ENCODE data around the gene DPF3.

Gene DPF3

DNA sequence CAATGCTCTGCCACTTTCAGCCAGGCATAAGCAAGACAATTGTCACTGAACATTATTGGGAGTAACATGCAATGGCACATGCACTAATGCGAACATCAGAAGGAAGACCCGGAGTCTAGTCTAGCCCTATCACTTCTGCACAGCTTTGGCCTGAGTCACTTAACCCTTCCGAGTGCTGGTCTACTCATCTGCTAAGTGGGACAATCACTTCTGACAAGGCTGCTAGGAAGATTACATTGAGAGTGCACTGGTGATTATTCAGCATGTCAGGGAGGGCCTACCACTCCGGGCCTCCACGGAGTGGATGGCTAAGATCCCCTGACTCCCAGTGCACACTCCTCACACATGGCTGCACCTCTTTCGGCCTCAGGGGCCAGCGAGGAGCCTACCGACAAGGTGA is 240.9 kb downstream of the DPF3 start:
- no peak for DNase-seq (ENCODE audit: low read depth)
- TF ChIP-seq, protein P1, sequence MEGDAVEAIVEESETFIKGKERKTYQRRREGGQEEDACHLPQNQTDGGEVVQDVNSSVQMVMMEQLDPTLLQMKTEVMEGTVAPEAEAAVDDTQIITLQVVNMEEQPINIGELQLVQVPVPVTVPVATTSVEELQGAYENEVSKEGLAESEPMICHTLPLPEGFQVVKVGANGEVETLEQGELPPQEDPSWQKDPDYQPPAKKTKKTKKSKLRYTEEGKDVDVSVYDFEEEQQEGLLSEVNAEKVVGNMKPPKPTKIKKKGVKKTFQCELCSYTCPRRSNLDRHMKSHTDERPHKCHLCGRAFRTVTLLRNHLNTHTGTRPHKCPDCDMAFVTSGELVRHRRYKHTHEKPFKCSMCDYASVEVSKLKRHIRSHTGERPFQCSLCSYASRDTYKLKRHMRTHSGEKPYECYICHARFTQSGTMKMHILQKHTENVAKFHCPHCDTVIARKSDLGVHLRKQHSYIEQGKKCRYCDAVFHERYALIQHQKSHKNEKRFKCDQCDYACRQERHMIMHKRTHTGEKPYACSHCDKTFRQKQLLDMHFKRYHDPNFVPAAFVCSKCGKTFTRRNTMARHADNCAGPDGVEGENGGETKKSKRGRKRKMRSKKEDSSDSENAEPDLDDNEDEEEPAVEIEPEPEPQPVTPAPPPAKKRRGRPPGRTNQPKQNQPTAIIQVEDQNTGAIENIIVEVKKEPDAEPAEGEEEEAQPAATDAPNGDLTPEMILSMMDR (conservative IDR thresholded peaks at IDR 0.05; ENCODE audit: low read depth, low read length): no peak
- no peak overlapping the region for H3K4me3 ChIP-seq (ENCODE audit: low read length)

DNA sequence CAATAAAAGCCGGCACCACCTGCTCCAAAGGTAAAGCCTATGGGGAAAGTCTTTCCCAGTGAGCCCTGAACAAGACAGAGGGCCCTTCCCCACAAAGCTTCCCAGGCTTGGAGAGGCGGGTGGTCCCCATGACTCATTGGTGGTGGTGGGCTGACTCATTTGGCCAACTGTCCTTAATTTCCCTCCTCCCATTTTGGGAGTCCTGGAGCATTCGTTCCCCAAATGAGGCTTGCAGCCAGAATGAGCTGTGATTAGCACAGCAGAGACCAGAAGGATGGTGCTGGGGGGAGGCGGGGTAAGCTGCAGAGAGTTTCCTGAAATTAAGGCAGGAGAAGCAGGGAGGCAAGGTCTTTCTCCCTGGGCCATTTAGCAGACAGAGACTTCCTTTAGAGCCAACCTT is 241.7 kb downstream of the DPF3 start:
- DNase-seq (ENCODE audit: low read depth): no peak
- TF ChIP-seq, protein P1 (conservative IDR thresholded peaks at IDR 0.05; ENCODE audit: low read depth, low read length): no peak
- no peak overlapping the region for H3K4me3 ChIP-seq (ENCODE audit: low read length)

DNA sequence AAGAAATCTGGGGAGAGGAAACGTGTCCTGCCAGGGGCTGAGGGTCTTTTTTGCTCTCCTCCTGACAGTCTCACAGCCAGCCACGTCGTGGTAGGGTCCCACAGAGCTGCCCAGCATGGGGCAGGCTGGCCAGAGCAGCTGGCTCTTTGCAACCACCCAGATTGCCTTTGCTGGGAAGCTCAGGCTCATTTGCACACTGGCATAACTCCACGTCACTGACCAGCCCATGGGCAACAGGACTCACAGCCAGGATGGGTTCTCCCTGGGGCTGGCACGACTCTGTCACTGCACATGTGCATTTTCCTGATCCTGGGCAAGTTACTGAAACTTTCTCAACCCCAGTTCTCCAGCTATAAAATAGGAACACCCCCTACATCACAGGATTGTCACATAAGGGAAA is 242.2 kb downstream of the DPF3 start:
- no peak for DNase-seq (ENCODE audit: low read depth)
- TF ChIP-seq, protein P1 (conservative IDR thresholded peaks at IDR 0.05; ENCODE audit: low read depth, low read length): no peak
- H3K4me3 ChIP-seq (ENCODE audit: low read length): no peak overlapping the region

DNA sequence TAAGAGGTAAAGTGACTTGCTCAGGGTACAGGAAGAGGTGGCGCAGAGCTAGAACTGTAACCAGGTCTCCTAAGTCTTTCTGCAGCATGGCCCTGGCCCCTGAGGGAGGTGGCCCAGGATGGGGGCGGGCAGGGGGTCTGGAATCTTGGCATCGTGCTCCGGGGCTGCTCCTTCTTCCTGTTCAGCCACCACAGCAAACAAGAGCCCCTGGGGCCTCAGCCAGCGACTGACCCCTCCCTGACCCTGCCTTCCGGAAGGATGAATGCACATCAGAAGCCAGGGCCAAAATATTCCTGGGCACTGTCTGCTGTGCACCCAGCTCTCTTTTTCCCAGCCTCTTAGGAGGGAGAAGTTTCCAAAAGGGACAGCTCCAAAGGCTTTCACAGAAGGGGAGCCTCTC is 242.8 kb downstream of the DPF3 start:
- no peak overlapping the region for H3K4me3 ChIP-seq (ENCODE audit: low read length)
- TF ChIP-seq, protein P1 (conservative IDR thresholded peaks at IDR 0.05; ENCODE audit: low read depth, low read length): no peak
- DNase-seq (ENCODE audit: low read depth): no peak

DNA sequence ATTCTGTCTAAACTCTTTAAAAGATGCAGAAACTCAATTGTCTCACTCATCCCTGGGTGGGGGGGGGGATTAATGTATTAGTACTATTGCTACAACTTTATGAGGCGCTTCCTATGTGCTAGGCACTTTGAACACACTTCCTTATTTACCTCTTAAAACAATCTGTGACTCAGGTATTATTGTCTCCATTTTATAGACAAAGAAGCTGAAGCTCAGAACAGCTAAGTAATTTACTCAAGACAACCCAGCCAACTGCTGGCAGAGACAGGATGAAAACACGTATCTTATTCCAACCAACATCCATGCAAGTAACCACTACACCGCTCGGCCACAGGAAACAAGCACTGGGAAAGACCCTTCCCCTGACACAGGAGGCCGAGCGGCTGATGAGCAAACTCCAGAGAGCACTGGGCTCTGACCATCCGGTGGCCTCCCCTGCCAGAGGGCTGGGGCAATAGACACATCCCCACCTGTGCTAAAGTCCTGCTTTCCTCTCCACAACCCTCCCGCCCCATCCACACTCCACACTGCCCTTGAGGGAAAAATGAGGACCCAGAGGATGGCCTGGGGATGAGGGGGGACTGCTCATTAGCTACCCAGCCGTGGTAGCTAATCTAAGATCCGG is 244.2 kb downstream of the DPF3 start:
- no peak for DNase-seq (ENCODE audit: low read depth)
- TF ChIP-seq, protein P1 (conservative IDR thresholded peaks at IDR 0.05; ENCODE audit: low read depth, low read length): no peak
- no peak overlapping the region for H3K4me3 ChIP-seq (ENCODE audit: low read length)

DNA sequence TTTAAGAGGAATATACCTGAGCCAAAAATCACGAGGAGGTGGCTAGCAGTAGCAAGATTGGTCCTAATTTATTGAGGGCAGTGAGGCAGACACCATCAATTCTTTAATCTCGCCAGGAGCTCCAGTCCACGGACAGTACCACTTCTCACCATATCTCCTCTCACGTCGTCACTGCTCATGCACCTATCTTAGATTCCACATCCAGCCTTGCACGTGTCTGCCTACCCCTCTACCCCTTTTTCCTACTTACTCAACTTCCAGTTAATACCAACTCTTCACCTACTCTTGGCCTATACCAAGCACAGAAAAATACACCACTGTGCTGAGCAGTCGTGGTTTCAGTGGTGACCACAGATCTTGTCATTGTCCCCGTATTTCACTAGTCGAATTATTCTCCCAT is 246.1 kb downstream of the DPF3 start:
- DNase-seq (ENCODE audit: low read depth): no peak
- TF ChIP-seq, protein P1 (conservative IDR thresholded peaks at IDR 0.05; ENCODE audit: low read depth, low read length): no peak
- no peak overlapping the region for H3K4me3 ChIP-seq (ENCODE audit: low read length)

DNA sequence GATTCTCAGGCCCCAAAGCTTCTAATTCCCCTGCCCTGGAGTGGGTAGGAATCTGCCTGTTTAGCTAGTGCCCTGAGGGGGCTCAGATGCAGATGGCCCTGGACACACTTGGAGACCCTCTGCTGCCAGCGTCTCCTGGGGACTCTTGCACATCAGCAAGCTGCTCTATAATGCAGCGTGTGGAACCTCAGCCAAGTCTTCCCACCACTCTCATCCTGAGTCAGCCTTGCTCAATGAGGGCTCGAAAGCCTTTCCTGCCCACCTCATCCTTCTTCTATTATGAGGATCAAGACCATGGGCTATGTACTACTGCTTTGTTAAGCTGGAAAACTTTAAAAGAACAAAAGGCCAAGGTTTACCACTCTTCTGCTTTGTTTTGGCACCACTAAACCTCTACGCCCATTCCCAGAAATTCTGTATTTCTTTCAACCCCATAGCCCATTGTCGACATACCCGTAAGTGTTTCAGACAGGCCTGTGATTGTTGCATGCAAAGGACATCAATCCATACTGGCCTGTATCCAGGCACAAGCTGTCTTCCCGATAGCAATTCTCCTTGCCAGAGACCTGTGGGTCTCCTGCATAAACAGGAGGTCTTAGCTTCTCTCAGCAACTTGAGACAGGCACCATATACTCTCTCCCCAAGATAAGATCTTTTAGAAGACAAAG is 246.9 kb downstream of the DPF3 start:
- TF ChIP-seq, protein P1 (conservative IDR thresholded peaks at IDR 0.05; ENCODE audit: low read depth, low read length): no peak
- no peak for DNase-seq (ENCODE audit: low read depth)
- H3K4me3 ChIP-seq (ENCODE audit: low read length): no peak overlapping the region
